PC-3 (cell line): ENCODE results near the gene VGLL2. TPM values are rescaled to one million over a fixed set of nuclear protein-coding genes. Genes with fewer than 3 reads are reported as not detected.

Experiments
- ATAC-seq: fragments of 200-7000 bp; cut with Tn5 transposase; 2 replicates; pipeline ENCODE4 v1.9.1; 2020; ENCODE audit warnings: mild to moderate bottlenecking, moderate library complexity
- BruUV-seq: library from RNA; stranded (reverse); fragments of 400-500 nt; replicated peaks from 2 replicates; lab custom pipeline; 2021; lab: Mats Ljungman, UMichigan
- CTCF ChIA-PET: fragments of 300-600 bp; sonication (Branson Sonifier 250); formaldehyde crosslinking; loops from one replicate; lab custom pipeline; 2022; ENCODE audit warnings: antibody characterized with exemption; lab: Charles Lee
- POLR2A ChIA-PET: fragments of 300-600 bp; sonication (Branson Sonifier 250); formaldehyde crosslinking; loops from one replicate; lab custom pipeline; 2022; ENCODE audit warnings: antibody characterized with exemption; ENCODE audit not compliant: unreplicated experiment; lab: Charles Lee
- DNase-seq: peaks from one replicate; pipeline ENCODE4 v3.0.0-alpha.2; 2015
- H2AFZ ChIP-seq: fragments of 300-600 bp; sonication (generic); 2 replicates; pipeline ENCODE4 v1.6.0; 2016; ENCODE audit warnings: antibody characterized with exemption, low read length
- H3F3A ChIP-seq: fragments of 300-600 bp; sonication (generic); one replicate; pipeline ENCODE4 v1.6.0; 2017; ENCODE audit warnings: antibody characterized with exemption, low read length, control low read depth, mild to moderate bottlenecking; ENCODE audit not compliant: unreplicated experiment
- H3K27ac ChIP-seq: fragments of 300-600 bp; sonication (generic); 2 replicates; pipeline ENCODE4 v1.5.1; 2016; ENCODE audit warnings: mild to moderate bottlenecking, low read length
- H3K27me3 ChIP-seq: fragments of 300-600 bp; sonication (generic); 2 replicates; pipeline ENCODE4 v1.6.1; 2016; ENCODE audit warnings: low read length, mixed read lengths
- H3K36me3 ChIP-seq: fragments of 300-600 bp; sonication (generic); 2 replicates; pipeline ENCODE4 v1.6.1; 2016; ENCODE audit warnings: low read depth, mixed run types, low read length, mixed read lengths
- H3K4me1 ChIP-seq: fragments of 300-600 bp; sonication (generic); 2 replicates; pipeline ENCODE4 v1.5.1; 2016; ENCODE audit warnings: low read length; ENCODE audit not compliant: insufficient read depth
- H3K4me2 ChIP-seq: fragments of 300-600 bp; sonication (generic); 2 replicates; pipeline ENCODE4 v1.6.0; 2016; ENCODE audit warnings: low read length
- H3K4me3 ChIP-seq: fragments of 300-600 bp; sonication (generic); 2 replicates; pipeline ENCODE4 v1.5.1; 2016; ENCODE audit warnings: mild to moderate bottlenecking, low read length, mixed read lengths
- H3K79me2 ChIP-seq: fragments of 300-600 bp; sonication (generic); 2 replicates; pipeline ENCODE4 v1.6.1; 2017; ENCODE audit warnings: low read length, mixed read lengths
- H3K9ac ChIP-seq: fragments of 300-600 bp; sonication (generic); 2 replicates; pipeline ENCODE4 v1.6.0; 2016; ENCODE audit warnings: mild to moderate bottlenecking, low read length
- H3K9me2 ChIP-seq: fragments of 300-600 bp; sonication (generic); replicated peaks from 2 replicates; pipeline ENCODE4 v1.6.1; 2016; ENCODE audit warnings: mixed run types, low read length, mixed read lengths
- H3K9me3 ChIP-seq: fragments of 300-600 bp; sonication (generic); 2 replicates; pipeline ENCODE4 v1.6.1; 2016; ENCODE audit warnings: low read length, mixed read lengths
- H4K20me1 ChIP-seq: fragments of 300-600 bp; sonication (generic); 2 replicates; pipeline ENCODE4 v1.6.1; 2016; ENCODE audit warnings: low read length, mixed read lengths
- EZH2 ChIP-seq: fragments of 300-600 bp; sonication (generic); IDR thresholded peaks from one replicate; pipeline ENCODE4 v1.6.1; 2017; ENCODE audit warnings: antibody characterized with exemption, mild to moderate bottlenecking, low read length; ENCODE audit not compliant: unreplicated experiment
- EZH2phosphoT487 ChIP-seq: fragments of 300-600 bp; sonication (generic); IDR thresholded peaks from 2 replicates; pipeline ENCODE4 v1.6.1; 2018; ENCODE audit warnings: mild to moderate bottlenecking, antibody characterized with exemption, low read length, borderline replicate concordance
- intact Hi-C: fragments of 100-400 bp; cut with micrococcal nuclease; formaldehyde crosslinking; loops from 2 replicates; pipeline ENCODE4 v1.9.0; 2023
- total RNA-seq: library from RNA; depleted of rRNA; stranded (reverse); fragments of >200 nt; gene quantifications from 2 replicates; pipeline ENCODE4 v1.2.3, GENCODE V29; 2014
- TF ChIP-seq, protein P1 (sequence below): fragments of 300-600 bp; sonication (generic); conservative IDR thresholded peaks from 2 replicates; pipeline ENCODE4 v1.5.1; 2017; ENCODE audit warnings: antibody characterized with exemption, low read depth, mild to moderate bottlenecking, low read length

Gene VGLL2
- total RNA-seq, 1 experiment from 2014 or later, result not detected

DNA sequence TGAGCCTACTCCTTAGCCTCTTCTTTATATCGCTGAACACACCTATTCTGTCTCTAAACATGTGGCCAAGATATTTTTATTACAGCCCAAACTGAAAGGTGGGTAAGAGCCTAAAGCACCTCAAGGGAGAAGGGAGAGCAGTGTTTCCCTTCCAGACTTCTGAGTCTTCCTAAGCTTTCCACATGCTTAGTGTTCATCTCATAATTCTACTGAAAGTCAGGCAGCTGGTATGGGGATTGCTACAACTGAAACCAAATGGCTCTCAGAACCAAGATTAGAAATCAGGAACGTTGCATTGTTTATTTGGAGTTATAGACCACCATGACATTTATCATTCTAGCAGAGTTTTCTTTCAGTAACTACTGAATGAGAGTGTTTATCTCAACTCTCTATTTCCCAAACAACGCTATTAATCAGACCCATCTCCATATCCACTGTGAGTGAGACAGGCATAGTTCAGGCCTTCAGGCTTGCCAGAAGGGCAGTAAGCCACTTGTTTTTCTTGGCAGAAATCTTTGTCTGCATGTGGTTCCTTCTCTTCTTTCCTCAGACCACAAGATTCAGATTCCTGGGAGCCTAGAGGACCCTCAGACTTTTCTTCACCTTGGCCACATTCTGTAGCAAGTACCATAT lies 22.8 kb downstream of the VGLL2 start:
- ATAC-seq (no peak), DNase-seq (no peak)
- Histone ChIP-seq H3K27ac (no peak overlapping the region), H3K4me1 (no peaks in the 10 kb centered on the region), H2AFZ (no peak overlapping the region), H4K20me1 (no peaks in the 10 kb centered on the region), H3K27me3 (no peaks in the 10 kb centered on the region), H3K9me3 (no peaks in the 10 kb centered on the region), H3K9me2 (no peaks in the 10 kb centered on the region), H3F3A (no peaks in the 10 kb centered on the region), H3K4me3 (no peak overlapping the region), H3K79me2 (no peaks in the 10 kb centered on the region), H3K36me3 (no peaks in the 10 kb centered on the region), H3K9ac (no peak overlapping the region), H3K4me2 (no peak overlapping the region)
- CTCF ChIA-PET, result no interaction called here
- TF ChIP-seq EZH2phosphoT487 (no peak), EZH2 (no peak)
- TF ChIP-seq, protein P1, sequence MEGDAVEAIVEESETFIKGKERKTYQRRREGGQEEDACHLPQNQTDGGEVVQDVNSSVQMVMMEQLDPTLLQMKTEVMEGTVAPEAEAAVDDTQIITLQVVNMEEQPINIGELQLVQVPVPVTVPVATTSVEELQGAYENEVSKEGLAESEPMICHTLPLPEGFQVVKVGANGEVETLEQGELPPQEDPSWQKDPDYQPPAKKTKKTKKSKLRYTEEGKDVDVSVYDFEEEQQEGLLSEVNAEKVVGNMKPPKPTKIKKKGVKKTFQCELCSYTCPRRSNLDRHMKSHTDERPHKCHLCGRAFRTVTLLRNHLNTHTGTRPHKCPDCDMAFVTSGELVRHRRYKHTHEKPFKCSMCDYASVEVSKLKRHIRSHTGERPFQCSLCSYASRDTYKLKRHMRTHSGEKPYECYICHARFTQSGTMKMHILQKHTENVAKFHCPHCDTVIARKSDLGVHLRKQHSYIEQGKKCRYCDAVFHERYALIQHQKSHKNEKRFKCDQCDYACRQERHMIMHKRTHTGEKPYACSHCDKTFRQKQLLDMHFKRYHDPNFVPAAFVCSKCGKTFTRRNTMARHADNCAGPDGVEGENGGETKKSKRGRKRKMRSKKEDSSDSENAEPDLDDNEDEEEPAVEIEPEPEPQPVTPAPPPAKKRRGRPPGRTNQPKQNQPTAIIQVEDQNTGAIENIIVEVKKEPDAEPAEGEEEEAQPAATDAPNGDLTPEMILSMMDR, result no peak
- POLR2A ChIA-PET, result no interaction called here
- intact Hi-C loops, result no loop called here
- BruUV-seq, result no TSS peak

DNA sequence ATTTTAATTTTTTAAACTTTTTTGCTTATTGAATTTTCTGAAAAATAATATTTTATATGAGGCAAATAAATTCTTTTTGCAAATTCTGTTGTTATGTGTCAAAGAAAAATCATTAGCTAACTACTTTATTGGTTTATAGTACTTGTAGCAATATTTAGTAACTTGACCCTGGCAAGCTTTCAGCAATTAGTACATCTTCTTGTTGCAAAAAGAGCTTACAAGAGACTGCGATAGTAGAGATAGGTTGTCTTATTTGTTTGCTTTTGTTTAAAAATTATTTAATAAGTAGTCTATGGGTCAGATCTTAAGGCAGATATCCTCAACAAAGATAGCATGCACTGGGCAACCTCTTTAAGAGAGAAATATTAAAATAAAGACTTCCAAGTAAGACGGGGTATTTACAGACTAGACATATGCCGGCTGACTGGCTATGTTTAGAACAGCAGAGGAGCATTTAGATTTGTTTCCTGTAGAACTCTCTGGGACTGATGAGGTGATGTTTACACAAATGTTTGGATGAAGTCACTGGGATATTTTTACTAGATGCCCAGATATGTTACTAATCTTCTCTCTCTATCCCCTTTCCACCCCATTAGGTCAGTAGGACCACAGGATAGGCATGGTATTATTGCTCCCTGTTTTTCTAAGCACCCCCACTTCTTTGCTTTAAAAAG lies 25.0 kb downstream of the VGLL2 start:
- H3K27ac ChIP-seq, result no peak overlapping the region
- ChIA-PET POLR2A (no interaction called here), CTCF (no interaction called here)

More for the DNA sequence above, 25.0 kb downstream of the VGLL2 start:
- Histone ChIP-seq H3K4me1 (no peaks in the 10 kb centered on the region), H3K4me2 (no peak overlapping the region), H3K9ac (no peak overlapping the region), H3K79me2 (no peaks in the 10 kb centered on the region), H3K9me3 (no peaks in the 10 kb centered on the region), H2AFZ (no peak overlapping the region), H3K4me3 (no peak overlapping the region), H3F3A (no peaks in the 10 kb centered on the region), H3K9me2 (no peaks in the 10 kb centered on the region), H3K27me3 (no peaks in the 10 kb centered on the region), H4K20me1 (no peaks in the 10 kb centered on the region), H3K36me3 (no peaks in the 10 kb centered on the region)
- TF ChIP-seq EZH2phosphoT487, result no peak
- no peak for TF ChIP-seq EZH2
- TF ChIP-seq, protein P1, result no peak
- DNase-seq (no peak), ATAC-seq (no peak)
- intact Hi-C loops, result no loop called here
- BruUV-seq, result no TSS peak
